Activated T-helper 9 cell treated with anti-CD3 and anti-CD28 coated beads, Interleukin-2, amount 50 U/mL, for 16 hours (primary cell): ENCODE measurements around the gene ZNF677.
A peak's percentile ranks its signal among the peaks of the same experiment; 100 is the strongest.
"Not testable (repeated sequence)": the region's sequence is repeated elsewhere in the genome, so short reads cannot be mapped to it uniquely, and the experiment has no call there.

Source experiments
- DNase-seq: peaks from one replicate; pipeline ENCODE4 v3.0.0-alpha.2; 2020; ENCODE audit warnings: low read depth

Gene ZNF677

DNA sequence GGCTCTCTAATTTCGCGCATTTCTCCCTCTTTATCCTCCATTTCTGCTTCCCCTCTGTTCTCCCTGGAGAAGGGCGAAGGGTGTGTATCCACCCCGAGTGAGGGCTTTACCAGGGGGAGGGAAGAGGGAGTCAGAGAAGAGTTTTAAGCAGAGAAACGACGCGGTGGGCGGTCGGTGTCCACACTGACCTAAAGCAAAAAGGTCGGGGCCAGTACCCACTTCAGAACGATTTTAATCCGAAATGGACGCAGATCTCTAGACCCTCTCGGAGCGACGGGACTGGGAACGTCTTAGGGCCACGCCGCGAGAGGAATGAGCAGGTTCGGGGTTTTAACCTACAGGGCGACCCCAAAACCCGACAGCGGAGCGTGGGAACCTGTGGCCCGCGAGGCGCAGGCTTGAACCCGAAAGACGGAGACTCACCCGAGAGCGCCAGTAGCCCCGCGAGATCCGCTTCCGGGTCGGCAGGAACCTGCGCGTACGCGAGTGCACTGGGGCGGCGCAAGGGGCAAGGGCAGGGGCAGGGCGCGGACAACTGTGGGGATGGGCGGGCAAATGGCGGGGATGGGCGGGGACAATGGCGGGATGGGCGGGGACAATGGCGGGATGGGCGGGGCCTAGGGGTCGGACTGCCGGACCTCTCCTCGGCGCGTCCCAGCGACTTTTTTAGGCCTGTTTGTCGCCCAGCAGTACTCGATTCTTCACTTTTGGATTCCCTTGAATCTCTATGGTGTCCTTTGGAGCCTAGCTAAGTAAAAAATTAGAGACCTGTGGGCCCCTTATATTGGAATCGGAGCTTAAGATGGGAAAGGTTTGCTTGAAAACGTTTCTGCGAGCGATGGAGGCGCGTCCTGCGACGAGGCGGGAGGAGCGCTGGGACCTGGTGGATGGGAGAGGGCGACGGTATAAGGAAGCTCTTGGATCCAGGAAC lies at the start of gene ZNF677:
Gene ZNF677, minus strand, starts transcription at position 463 of the 931 bp plus-strand sequence. CDS start 3,323 bp downstream, outside the sequence.
- peak; percentile 73 for DNase-seq

DNA sequence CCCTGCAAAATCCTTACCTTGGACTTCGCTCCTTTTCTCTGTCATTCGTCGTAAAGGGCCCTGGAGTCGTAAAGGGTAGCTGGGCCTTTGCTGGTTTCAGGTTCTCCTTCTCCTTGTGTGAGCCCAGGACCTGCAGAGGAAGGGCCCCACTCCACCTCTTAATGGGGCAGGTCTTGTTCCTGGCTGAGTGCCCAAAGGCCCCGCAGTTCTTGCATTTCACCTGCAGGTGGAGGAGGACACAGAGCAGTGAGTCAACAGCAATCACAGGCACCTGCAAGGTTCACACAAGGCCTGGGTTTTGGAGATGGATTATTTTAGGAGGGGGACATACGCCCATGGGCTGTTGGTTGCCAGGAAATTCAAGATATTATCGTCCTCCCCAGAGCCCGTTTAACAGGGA lies 46.7 kb upstream of the ZNF677 start:
- DNase-seq: not testable (repeated sequence)

DNA sequence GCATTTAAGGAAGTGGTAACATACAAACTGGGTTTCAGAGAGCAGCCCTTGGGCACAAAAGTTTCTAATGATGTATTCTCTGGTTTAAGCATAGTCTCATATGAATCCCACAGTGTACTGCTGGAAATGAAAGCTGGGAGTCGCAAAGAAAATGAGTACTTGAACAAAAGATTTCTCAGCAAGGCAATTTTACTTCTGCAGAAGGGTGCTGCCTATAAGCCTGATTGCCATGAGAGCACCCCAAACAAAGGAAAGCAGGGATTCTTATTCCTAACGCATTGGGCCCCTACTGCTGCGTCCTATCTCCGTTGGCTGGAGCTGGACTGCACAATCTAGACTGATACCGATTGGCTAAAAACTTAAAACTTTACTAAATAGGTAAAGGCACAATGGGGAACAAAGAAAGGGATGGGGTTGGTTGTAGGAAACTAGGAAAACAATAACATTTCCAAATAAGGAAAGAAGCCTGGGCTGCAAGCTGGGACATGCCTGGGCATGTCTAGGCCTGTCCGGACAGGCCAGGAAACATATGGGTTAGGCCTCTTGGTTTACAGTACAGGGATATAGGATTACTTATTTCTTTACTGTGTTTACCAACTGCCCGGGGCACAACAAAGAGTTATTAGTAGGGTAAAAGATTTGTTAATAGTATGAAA lies 40.2 kb upstream of the ZNF677 start:
- DNase-seq: no peak

GRCh38 chr19:53290758-53291549 lies 36.3 kb upstream of the ZNF677 start:
- DNase-seq: no peak

DNA sequence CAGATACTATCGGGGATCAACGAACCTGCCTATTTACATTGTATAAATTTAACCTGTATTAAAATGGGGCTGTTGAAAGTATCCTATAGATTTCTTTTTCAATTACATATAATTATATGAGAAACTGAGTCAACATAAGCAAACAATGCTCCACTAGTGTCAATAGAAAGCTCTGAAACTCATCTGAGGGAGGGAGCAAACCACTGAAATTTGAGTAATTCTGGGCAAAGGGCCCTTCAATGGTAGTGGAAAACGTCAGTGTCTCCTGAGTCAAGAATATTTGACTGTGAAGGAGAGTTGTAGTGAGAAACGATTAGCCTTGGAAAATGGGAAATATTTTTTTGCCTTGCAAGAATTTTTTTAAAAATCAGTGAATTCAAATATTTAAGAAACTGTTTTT lies 30.4 kb upstream of the ZNF677 start:
- DNase-seq: no peak

GRCh38 chr19:53281947-53282346 lies 27.3 kb upstream of the ZNF677 start:
- DNase-seq: not testable (repeated sequence)

DNA sequence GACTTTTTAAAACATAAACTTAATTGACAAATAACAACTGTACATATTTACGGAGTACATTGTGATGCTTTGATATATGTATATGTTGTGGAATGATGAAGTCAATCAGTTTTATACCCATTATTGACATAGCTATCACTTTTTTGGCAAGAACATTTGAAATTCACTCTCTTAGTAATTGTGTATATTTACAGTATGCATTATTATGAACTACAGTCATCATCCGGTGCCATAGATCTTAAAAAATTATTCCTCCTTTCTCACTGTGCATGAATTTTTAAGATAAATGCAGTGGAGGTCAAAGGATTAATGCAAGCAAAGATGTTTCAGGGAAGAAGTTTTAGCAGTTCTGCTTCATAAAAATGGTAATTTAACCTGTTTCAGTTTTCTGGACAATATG lies 20.8 kb upstream of the ZNF677 start:
- DNase-seq: no peak

DNA sequence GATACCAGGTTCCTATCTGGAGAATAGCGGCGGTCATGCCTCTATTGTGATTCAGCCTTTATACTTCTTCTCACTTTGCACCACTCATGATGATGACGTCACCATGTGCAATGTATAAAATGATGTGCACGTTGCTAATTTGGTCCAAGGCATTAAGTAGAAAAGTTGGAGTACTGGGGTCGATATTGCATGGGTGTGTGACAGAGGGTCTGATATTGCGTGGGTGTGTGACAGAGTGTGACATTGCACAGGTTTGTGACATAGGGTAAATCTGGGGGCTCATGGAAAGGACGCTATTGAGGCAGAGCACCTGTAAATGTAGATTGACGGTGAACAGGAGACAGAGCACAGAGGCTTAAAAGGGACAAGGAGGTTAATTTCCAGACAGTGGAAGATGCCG lies 17.4 kb upstream of the ZNF677 start:
- DNase-seq: no peak

DNA sequence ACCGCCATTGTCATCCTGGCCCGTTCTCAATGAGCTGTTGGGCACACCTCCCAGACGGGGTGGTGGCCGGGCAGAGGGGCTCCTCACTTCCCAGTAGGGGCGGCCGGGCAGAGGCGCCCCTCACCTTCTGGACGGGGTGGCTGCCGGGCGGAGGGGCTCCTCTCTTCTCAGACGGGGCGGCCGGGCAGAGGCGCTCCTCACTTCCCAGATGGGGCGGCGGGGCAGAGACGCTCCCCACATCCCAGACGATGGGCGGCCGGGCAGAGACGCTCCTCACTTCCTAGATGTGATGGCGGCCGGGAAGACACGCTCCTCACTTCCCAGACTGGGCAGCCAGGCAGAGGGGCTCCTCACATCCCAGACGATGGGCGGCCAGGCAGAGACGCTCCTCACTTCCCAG lies 15.2 kb upstream of the ZNF677 start:
- not testable (repeated sequence) for DNase-seq

DNA sequence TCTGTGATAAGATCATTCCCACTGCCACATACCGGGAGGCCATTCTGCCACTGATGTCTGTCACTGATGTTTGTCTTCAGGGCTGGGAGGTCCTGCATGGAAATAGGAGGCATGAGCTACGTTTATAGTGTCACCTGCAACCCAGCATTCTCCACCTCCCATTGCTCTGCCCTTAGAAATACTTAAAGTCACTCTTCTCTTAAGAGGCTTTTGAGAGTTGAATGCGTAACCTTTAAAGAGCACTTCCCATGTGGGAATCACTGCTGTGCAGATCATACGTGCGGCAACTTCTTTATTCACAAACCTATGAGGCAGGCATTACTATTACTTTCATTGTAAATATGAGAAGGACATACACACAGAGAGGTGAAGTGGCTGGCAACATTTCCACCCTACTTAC lies 12.9 kb upstream of the ZNF677 start, which contains the start of gene VN1R4:
Gene VN1R4, minus strand, starts transcription at position 101 of the 400 bp plus-strand sequence. Its CDS starts 58 bp downstream, at position 43.
- not testable (repeated sequence) for DNase-seq

DNA sequence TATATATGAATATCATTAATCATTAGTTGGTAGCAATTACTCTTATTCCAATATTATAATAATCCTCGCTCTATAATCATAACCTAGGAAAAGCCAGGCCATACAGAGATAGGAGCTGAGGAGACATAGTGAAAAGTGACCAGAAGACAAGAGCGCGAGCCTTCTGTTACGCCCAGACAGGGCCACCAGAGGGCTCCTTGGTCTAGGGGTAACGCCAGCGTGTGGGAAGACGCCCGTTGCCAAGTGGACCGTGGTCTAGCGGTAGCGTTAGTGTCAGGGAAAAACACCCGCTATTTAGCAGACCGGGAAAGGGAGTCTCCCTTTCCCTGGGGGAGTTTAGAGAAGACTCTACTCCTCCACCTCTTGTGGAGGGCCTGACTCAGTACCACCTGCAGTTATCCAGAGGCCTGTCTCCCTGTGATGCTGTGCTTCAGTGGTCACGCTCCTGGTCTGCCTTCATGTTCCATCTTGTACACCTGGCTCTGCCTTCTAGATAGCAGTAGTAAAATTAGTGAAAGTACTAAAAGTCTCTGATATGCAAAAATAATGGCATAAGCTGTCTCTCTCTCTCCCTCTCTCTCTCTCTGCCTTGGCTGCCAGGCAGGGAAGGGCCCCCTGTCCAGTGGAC lies 3.2 kb upstream of the ZNF677 start, which contains the start of gene VN1R2:
Gene VN1R2, plus strand, starts transcription at position 578 of the 628 bp plus-strand sequence. CDS start 84 bp downstream, outside the sequence.
- not testable (repeated sequence) for DNase-seq

GRCh38 chr19:53246498-53246897 lies 8.2 kb downstream of the ZNF677 start:
- DNase-seq: no peak

DNA sequence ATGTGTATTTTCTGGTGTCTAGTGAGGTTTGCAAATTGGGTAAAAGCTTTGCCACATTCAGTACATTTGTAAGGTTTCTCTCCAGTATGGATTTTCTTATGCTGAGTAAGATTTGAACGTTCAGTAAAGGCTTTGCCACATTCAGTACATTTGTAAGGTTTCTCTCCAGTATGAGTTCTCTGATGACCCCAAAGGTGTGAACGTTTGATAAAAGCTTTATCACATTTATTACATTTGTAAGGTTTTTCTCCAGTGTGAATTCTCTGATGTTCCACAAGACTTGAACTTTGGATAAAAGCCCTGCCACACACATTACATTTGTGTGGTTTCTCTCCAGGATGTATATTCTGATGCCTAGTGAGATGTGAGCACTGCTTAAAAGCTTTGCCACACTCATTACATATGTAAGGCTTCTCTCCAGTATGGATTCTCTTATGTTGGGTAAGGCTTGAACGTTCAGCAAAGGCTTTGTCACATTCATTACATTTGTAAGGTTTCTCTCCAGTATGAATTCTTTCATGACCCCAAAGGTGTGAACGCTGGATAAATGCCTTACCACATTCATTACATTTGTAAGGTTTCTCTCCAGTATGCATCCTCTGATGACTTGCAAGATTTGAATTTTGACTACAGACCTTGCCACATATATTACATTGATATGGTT lies 17.4 kb downstream of the ZNF677 start:
- no peak for DNase-seq

DNA sequence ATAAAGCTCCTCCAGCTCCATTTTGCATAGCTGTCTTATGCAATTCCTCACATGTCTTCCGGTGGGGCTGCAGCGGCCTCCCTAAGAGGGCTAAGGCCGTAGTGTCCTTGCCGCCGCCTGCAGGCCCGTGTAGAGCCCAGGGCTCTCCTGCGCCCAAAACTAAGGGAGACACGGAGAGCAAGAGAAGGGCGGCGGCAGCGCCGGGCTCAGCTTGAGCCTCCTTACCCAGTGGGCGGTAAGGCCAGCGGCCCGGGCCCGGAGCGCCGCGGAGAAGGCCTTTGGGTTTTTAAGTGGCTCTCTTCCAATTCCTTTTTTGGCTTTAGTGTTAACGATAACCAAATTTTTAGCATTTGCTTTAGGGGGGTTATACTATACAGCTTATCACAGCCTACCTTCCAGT lies 30.1 kb downstream of the ZNF677 start:
- no peak for DNase-seq

DNA sequence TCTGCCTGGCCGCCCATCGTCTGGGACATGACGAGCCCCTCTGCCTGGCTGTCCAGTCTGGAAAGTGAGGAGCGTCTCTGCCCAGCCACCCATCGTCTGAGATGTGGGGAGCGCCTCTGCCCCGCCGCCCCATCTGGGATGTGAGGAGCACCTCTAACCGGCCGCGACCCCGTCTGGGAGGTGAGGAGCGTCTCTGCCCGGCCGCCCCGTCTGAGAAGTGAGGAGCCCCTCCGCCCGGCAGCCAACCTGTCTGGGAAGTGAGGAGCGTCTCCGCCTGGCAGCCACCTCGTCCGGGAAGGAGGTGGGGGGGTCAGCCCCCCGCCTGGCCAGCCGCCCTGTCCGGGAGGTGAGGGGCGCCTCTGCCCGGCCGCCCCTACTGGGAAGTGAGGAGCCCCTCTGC lies 32.0 kb downstream of the ZNF677 start:
- DNase-seq: not testable (repeated sequence)

GRCh38 chr19:53212703-53213320 lies 41.9 kb downstream of the ZNF677 start:
- no peak for DNase-seq

GRCh38 chr19:53211554-53211953 lies 43.1 kb downstream of the ZNF677 start:
- not testable (repeated sequence) for DNase-seq

DNA sequence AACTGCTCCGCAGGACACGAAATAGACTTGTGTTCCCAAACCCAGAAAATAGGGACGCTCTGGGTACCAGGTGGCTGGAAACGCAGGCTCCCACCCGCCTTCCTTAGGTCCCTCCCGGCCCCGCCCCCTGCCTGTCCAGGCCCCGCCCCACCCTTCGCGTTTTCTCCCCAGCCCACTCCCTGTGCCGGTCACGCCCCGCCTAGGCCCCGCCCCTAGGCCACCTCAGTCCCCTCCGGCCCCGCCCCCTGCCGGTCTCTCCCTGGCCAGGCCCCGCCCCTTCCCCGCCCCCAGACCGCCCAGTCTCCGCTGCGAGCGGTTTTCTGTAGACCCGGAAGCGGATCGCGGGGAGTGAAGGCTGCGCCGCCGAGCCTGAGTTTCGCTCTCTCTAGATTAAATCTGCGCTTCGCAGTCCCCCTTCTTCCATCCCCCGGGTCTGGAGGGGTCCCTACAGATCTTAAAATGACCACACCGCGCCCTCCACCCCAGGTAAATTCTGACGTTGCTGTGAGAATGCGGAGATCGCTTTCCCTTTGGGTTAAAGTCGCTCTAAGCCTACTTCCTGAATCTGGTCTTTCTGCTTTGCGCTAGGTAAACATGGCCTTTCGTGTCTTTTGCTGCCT lies 57.8 kb downstream of the ZNF677 start:
- DNase-seq: peak; percentile 94

DNA sequence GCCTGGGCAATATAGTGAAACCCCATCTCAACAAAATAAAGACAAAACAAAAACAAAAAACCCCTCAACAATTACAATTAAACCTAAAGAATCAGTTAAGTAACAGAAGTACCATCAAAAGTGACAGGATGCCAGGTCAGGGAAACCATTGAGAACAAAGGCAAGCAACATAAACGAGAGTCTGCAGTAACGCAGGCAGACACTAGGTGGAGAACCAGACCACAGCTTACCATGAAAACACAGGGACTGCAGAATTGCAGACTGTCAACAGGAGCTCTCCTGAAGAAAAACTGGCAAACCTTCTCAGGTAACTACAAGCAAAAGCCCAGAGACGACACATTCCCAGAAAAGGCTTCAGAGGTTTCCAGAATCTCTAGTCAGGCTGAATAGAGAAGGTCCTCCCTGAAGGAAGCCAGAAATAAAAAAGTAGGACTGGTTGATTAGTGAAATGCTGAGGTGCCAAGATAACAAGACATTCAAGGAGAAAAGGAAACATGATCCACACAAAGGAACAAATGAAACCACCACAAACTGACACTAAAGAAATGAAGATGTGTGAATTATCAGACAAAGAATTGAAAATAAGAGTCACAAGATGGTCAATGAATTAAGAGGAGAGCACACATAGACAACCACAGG lies 59.3 kb downstream of the ZNF677 start:
- DNase-seq: peak; percentile 42
